Measurements from ENCODE around the gene STX1A.

The STX1A gene

DNA sequence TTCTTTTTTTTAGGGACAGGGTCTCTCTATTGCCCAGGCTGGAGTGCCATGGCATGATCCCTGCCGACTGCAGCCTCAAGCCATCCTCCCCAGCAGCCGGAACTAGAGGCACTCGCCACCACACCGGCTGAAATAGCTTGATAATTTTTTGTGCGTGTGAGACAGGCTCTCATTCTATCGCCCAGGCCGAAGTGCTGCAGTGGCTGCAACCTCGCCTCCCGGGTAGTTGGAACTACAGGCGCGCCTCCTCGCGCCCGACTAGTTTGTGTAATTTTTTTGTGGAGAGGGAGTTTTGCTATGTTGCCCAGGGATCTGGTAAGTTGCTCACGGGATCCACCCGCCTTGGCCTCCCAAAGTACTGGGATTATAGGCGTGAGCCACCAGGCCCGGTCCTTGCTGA, 34.2 kb downstream of the STX1A start:
- no peak overlapping the region for H3K4me3 ChIP-seq (ENCODE audit: low read depth, low read length)
- no peak for DNase-seq (ENCODE audit: low read depth, low spot score)
- no peak for TF ChIP-seq CTCF (IDR thresholded peaks at IDR 0.05; ENCODE audit: low read depth, low read length)
- in situ Hi-C loops (cut with HindIII; ENCODE audit: low sequenced_read_pairs) = no loop called here

GRCh38 chr7:73683788-73684693, 35.4 kb downstream of the STX1A start:
- TF ChIP-seq CTCF (IDR thresholded peaks at IDR 0.05; ENCODE audit: low read depth, low read length) = no peak
- no peak for DNase-seq (ENCODE audit: low read depth, low spot score)
- in situ Hi-C loops (cut with HindIII; ENCODE audit: low sequenced_read_pairs) = no loop called here
- peak overlapping the region; percentile 99 for H3K4me3 ChIP-seq (ENCODE audit: low read depth, low read length)

DNA sequence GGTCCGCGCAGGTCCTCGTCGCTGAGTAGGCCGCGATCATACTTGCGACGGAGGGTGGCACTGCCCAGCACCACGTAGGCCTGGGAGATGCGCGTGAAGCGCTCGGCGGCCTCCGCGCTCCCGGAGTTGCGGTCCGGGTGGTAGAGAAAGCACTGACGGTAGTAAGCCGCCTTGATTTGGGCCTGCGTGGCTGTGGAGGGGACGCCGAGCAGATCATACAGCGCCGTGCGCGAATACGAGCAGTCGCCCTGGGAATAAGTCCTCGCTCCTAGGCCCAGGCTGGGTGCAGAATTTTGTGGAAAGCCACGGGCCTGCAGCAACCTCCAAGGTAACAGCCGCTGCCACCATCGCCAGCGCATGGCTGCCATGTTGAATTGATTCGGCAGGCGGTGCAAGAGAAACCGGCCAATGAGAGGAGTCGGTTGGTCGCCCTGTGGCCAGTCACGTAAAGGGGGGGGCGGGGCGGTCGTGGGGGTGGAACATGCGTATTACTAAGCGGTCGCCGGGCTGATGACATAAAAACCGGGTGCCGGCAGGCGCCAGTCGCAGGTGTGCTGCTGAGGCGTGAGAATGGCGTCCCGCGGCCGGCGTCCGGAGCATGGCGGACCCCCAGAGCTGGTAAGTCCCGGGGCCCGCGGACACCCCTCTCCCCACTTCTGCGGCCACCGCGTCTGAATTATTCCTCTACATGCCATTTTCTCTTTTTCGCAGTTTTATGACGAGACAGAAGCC, 36.2 kb downstream of the STX1A start, which contains the start of the genes BUD23 and DNAJC30:
TSS of gene BUD23 (plus strand) at position 542 of the 732 bp plus-strand sequence. CDS start at position 571, 29 bp downstream.
TSS of gene DNAJC30 (minus strand) at position 398 of the 732 bp plus-strand sequence. CDS start at position 368, 30 bp downstream.
- DNase-seq (ENCODE audit: low read depth, low spot score) = peak; percentile 97
- in situ Hi-C loops (cut with HindIII; ENCODE audit: low sequenced_read_pairs) = no loop called here
- TF ChIP-seq CTCF (IDR thresholded peaks at IDR 0.05; ENCODE audit: low read depth, low read length) = no peak
- peak within 1 kb of the TSS; percentile 99 for H3K4me3 ChIP-seq (ENCODE audit: low read depth, low read length)

GRCh38 chr7:73682745-73683055, 36.8 kb downstream of the STX1A start:
- in situ Hi-C loops (cut with HindIII; ENCODE audit: low sequenced_read_pairs) = no loop called here
- no peak for DNase-seq (ENCODE audit: low read depth, low spot score)
- TF ChIP-seq CTCF (IDR thresholded peaks at IDR 0.05; ENCODE audit: low read depth, low read length) = no peak
- H3K4me3 ChIP-seq (ENCODE audit: low read depth, low read length) = peak overlapping the region; percentile 99

GRCh38 chr7:73681031-73681430, 38.4 kb downstream of the STX1A start:
- no peak overlapping the region for H3K4me3 ChIP-seq (ENCODE audit: low read depth, low read length)
- in situ Hi-C loops (cut with HindIII; ENCODE audit: low sequenced_read_pairs) = no loop called here
- peak; percentile 58 for DNase-seq (ENCODE audit: low read depth, low spot score)
- no peak for TF ChIP-seq CTCF (IDR thresholded peaks at IDR 0.05; ENCODE audit: low read depth, low read length)

DNA sequence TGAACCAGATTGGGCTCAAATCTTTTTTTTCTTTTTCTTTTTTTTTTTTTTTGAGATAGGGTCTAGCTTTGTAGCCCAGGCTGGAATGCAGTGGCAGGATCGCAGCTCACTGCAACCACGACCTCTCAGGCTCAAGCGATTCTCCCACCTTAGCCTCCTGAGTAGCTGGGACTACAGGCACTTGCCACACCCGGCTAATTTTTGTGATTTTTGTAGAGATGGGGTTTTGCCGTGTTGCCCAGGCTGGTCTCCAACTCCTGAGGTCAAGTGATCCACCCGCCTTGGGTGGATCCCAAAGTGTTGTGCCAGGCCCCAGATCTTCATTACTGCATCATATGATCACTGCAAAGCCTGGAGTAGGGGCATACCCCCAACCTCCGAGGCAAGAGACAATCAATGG, 39.0 kb downstream of the STX1A start:
- H3K4me3 ChIP-seq (ENCODE audit: low read depth, low read length) = no peak overlapping the region
- in situ Hi-C loops (cut with HindIII; ENCODE audit: low sequenced_read_pairs) = no loop called here
- TF ChIP-seq CTCF (IDR thresholded peaks at IDR 0.05; ENCODE audit: low read depth, low read length) = no peak
- no peak for DNase-seq (ENCODE audit: low read depth, low spot score)

Data from astrocyte of the spinal cord (primary cell).